DOHH2 (cell line): Measurements from ENCODE around the gene TUBB6.

Experiments
- H3F3A ChIP-seq: fragments of 200-600 bp; sonication (generic), shearing (Covaris generic); 2 replicates; pipeline ENCODE4 v1.6.0; 2016; ENCODE audit warnings: antibody characterized with exemption, mild to moderate bottlenecking; ENCODE audit not compliant: control insufficient read depth, insufficient read depth
- H3K27ac ChIP-seq: fragments of 200-600 bp; sonication (generic); 2 replicates; pipeline ENCODE4 v1.5.1; 2014; ENCODE audit warnings: low read depth, mild to moderate bottlenecking, low read length, moderate library complexity
- H3K27me3 ChIP-seq: fragments of 200-600 bp; sonication (generic); 2 replicates; pipeline ENCODE4 v1.6.1; 2014; ENCODE audit warnings: mild to moderate bottlenecking, low read length, mixed read lengths; ENCODE audit not compliant: control insufficient read depth
- H3K36me3 ChIP-seq: fragments of 200-600 bp; sonication (generic); 2 replicates; pipeline ENCODE4 v1.6.1; 2014; ENCODE audit warnings: mild to moderate bottlenecking, low read length, moderate library complexity, mixed read lengths; ENCODE audit not compliant: control insufficient read depth
- H3K4me1 ChIP-seq: fragments of 200-600 bp; sonication (generic); 2 replicates; pipeline ENCODE4 v1.6.1; 2014; ENCODE audit warnings: mild to moderate bottlenecking, low read length, mixed read lengths; ENCODE audit not compliant: control insufficient read depth
- H3K4me2 ChIP-seq: fragments of 200-600 bp; sonication (generic); 2 replicates; pipeline ENCODE4 v1.6.0; 2014; ENCODE audit warnings: mild to moderate bottlenecking, low read length, moderate library complexity
- H3K4me3 ChIP-seq: fragments of 200-600 bp; sonication (generic); 2 replicates; pipeline ENCODE4 v1.5.1; 2014; ENCODE audit warnings: mild to moderate bottlenecking, low read length, mixed read lengths
- H3K79me2 ChIP-seq: fragments of 200-600 bp; sonication (generic); 2 replicates; pipeline ENCODE4 v1.6.1; 2014; ENCODE audit warnings: mild to moderate bottlenecking, low read length, mixed read lengths; ENCODE audit not compliant: control insufficient read depth
- H3K9me2 ChIP-seq: fragments of 200-600 bp; sonication (generic); replicated peaks from 2 replicates; pipeline ENCODE4 v1.6.1; 2014; ENCODE audit warnings: mild to moderate bottlenecking, low read length, mixed read lengths; ENCODE audit not compliant: control insufficient read depth
- H3K9me3 ChIP-seq: fragments of 200-600 bp; sonication (generic); 2 replicates; pipeline ENCODE4 v1.6.1; 2014; ENCODE audit warnings: antibody characterized with exemption, low read length, mixed read lengths; ENCODE audit not compliant: control insufficient read depth, insufficient read depth
- H4K20me1 ChIP-seq: fragments of 200-600 bp; sonication (generic); 2 replicates; pipeline ENCODE4 v1.6.0; 2014; ENCODE audit warnings: low read depth, mild to moderate bottlenecking, antibody characterized with exemption, low read length, moderate library complexity; ENCODE audit not compliant: control insufficient read depth, insufficient read depth
- EZH2phosphoT487 ChIP-seq: fragments of 200-600 bp; sonication (generic); IDR thresholded peaks from 2 replicates; pipeline ENCODE4 v1.6.1; 2017; ENCODE audit warnings: borderline replicate concordance, mild to moderate bottlenecking, antibody characterized with exemption, low read length, moderate library complexity, mixed read lengths
- TF ChIP-seq, protein P1 (sequence below): fragments of 200-600 bp; sonication (generic); IDR thresholded peaks from one replicate; pipeline ENCODE4 v1.5.1; 2014; ENCODE audit warnings: antibody characterized with exemption, mild to moderate bottlenecking, low read depth, low read length; ENCODE audit not compliant: poor library complexity, severe bottlenecking

Gene TUBB6

DNA sequence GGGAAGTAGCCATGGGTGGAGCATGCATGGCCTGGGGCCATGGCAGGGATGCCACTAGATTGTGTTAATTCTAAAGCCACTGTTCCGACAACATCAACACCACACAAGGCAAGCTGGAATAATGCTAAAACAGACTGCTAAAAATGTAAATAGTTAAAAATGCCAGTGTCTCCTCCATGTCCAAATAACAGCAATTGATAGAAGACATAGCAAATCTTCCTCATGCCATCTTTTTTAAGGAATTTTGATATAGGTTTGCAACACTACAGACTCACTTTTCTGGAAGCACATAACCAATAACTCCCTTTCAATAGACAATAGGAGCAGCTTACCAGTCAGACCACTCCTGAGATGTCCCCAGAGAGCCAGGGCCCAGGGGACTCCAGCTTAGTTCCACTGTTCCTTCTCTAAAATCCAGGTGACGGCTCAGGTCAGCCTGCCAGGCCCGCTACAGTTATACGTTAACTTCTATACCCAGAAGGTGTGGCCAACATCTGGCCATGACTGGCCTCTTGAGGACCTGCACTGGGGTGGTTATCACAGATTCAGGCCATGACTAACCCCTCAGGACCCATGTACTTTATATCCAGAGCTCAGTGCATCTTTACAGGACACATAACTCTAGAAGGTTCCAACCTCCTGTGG lies 20.3 kb downstream of the TUBB6 start:
- Histone ChIP-seq H4K20me1 (no peaks in the 10 kb centered on the region), H3K27ac (no peak overlapping the region), H3K9me3 (no peaks in the 10 kb centered on the region), H3K4me1 (no peaks in the 10 kb centered on the region), H3K79me2 (no peaks in the 10 kb centered on the region), H3K9me2 (no peaks in the 10 kb centered on the region), H3F3A (no peaks in the 10 kb centered on the region), H3K4me2 (no peak overlapping the region), H3K27me3 (no peaks in the 10 kb centered on the region), H3K4me3 (no peak overlapping the region), H3K36me3 (peaks cover 50% of the 10 kb centered on the region)
- TF ChIP-seq, protein P1, sequence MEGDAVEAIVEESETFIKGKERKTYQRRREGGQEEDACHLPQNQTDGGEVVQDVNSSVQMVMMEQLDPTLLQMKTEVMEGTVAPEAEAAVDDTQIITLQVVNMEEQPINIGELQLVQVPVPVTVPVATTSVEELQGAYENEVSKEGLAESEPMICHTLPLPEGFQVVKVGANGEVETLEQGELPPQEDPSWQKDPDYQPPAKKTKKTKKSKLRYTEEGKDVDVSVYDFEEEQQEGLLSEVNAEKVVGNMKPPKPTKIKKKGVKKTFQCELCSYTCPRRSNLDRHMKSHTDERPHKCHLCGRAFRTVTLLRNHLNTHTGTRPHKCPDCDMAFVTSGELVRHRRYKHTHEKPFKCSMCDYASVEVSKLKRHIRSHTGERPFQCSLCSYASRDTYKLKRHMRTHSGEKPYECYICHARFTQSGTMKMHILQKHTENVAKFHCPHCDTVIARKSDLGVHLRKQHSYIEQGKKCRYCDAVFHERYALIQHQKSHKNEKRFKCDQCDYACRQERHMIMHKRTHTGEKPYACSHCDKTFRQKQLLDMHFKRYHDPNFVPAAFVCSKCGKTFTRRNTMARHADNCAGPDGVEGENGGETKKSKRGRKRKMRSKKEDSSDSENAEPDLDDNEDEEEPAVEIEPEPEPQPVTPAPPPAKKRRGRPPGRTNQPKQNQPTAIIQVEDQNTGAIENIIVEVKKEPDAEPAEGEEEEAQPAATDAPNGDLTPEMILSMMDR = peak; percentile 47
- TF ChIP-seq EZH2phosphoT487 = no peak

DNA sequence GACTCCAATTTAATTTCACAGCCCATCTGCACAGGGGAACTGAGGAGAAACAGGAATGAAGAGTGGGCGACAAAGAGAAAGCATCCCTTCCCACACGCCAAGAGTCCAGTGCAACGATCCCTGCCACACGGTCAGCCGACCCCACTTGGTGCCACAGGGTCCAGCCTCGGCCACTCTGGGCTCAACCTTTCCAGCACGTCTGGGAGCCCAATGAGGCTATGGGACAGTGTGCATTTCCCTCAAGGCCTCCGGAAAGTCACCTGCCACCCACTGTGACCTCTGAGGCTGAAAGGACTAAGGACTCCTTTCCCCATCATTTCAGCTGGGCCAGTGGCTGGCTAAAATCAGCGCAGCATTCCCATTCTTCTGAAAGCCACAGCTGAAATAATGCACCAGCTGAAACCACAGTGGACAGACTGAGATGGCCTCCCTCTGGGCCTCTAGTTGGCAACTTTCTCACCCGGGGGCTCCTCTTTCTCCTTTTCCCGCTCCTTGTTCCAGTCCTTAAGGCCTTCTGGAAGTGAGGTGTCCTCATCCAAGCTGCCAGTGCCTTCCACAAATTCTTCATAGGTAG lies 21.2 kb downstream of the TUBB6 start:
- H3K27ac ChIP-seq = no peak overlapping the region
- H3K4me3 ChIP-seq = no peak overlapping the region
- no peaks in the 10 kb centered on the region for H3F3A ChIP-seq
- H3K9me3 ChIP-seq = no peaks in the 10 kb centered on the region
- no peaks in the 10 kb centered on the region for H3K27me3 ChIP-seq
- H3K79me2 ChIP-seq = no peaks in the 10 kb centered on the region
- H3K4me1 ChIP-seq = no peaks in the 10 kb centered on the region
- TF ChIP-seq, protein P1 = no peak
- no peak for TF ChIP-seq EZH2phosphoT487
- no peaks in the 10 kb centered on the region for H3K9me2 ChIP-seq
- no peaks in the 10 kb centered on the region for H4K20me1 ChIP-seq
- H3K36me3 ChIP-seq = peaks cover 59% of the 10 kb centered on the region
- H3K4me2 ChIP-seq = no peak overlapping the region

DNA sequence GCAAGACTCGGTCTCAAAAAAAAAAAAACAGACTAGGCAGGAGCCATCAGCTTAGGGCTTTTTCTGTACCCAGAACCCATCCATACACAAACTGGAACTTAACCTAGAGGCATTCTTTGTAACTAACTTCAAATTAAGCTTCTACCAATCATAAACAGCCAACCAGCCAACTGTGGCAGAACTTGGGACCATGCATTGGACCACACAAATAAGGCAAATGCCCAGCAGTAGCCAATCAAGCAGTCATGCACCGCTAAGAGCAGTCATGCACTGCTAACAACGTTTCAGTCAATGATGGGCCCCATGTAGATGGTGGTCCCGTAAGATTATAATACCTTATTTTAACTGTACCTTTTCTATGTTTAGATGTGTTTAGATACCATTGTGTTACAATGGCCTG lies 22.7 kb downstream of the TUBB6 start:
- Histone ChIP-seq H3K9me2 (no peaks in the 10 kb centered on the region), H3K4me1 (no peaks in the 10 kb centered on the region), H3K27ac (no peak overlapping the region), H3K79me2 (no peaks in the 10 kb centered on the region), H3K9me3 (no peaks in the 10 kb centered on the region), H3K36me3 (peaks cover 63% of the 10 kb centered on the region), H3K4me3 (no peak overlapping the region), H3F3A (no peaks in the 10 kb centered on the region), H3K4me2 (no peak overlapping the region), H4K20me1 (no peaks in the 10 kb centered on the region), H3K27me3 (no peaks in the 10 kb centered on the region)
- TF ChIP-seq, protein P1 = no peak
- TF ChIP-seq EZH2phosphoT487 = no peak
